K562 (cell line): ENCODE data around the gene FBXO46. TPM values are rescaled to one million over a fixed set of nuclear protein-coding genes. Genes with fewer than 3 reads are reported as not detected.

ENCODE experiments used
- ATAC-seq: fragments of 200-7000 bp; cut with Tn5 transposase; 3 replicates; pipeline ENCODE4 v1.9.1; 2020; ENCODE audit warnings: moderate library complexity
- BruUV-seq: library from RNA; stranded (reverse); fragments of 400-500 nt; replicated peaks from 2 replicates; lab custom pipeline; 2021; lab: Mats Ljungman, UMichigan
- CTCF ChIA-PET: fragments of 300-600 bp; formaldehyde crosslinking; extraction: SDS; loops from one replicate; lab custom pipeline; 2021; ENCODE audit warnings: low intra/inter-chr PET ratio; lab: Yijun Ruan, JAX
- POLR2A ChIA-PET: fragments of 300-600, 350-650 bp; sonication (Branson Sonifier 250); formaldehyde crosslinking; extraction: SDS; loops from one replicate; lab custom pipeline; 2021; ENCODE audit warnings: antibody characterized with exemption, inconsistent platforms; lab: Yijun Ruan, JAX
- DNase-seq, 4 experiments: peaks; one replicate each; pipeline versions ENCODE4 v3.0.0 to v3.0.0-alpha.2; 2011 to 2018; ENCODE audit warnings: low spot score in 3 of 4, mixed read lengths in 3 of 4; ENCODE audit errors: extremely low read depth in 1 of 4
- FAIRE-seq: peaks from 2 replicates; lab custom pipeline; 2011; peaks lifted over from hg19 to GRCh38; lab: Jason Lieb, UNC
- H2AFZ ChIP-seq: 2 replicates; pipeline ENCODE4 v1.6.0; 2011; ENCODE audit warnings: low read depth, low read length, control low read depth, inconsistent platforms
- H3K27ac ChIP-seq: fragments of 200-600 bp; 3 replicates; pipeline ENCODE4 v1.8.0; 2011; ENCODE audit warnings: low read depth, mild to moderate bottlenecking, control low read depth, inconsistent platforms, low read length, moderate library complexity, mixed read lengths; ENCODE audit errors: extremely low read depth
- H3K27me3 ChIP-seq, 2 experiments: fragments of 300-600 bp in 1 of 2; 2 replicates in 1 of 2; 3 replicates in 1 of 2; pipeline versions ENCODE4 v1.6.0 to v1.8.0; 2011; ENCODE audit warnings: inconsistent platforms in 2 of 2, low read length in 2 of 2, mild to moderate bottlenecking in 1 of 2, mixed read lengths in 1 of 2, moderate library complexity in 1 of 2; ENCODE audit not compliant: control insufficient read depth in 2 of 2, insufficient read depth in 2 of 2
- H3K36me3 ChIP-seq: fragments of 300-600 bp; 3 replicates; pipeline ENCODE4 v1.8.0; 2011; ENCODE audit warnings: mild to moderate bottlenecking, low read length, inconsistent platforms; ENCODE audit not compliant: control insufficient read depth, insufficient read depth
- H3K4me1 ChIP-seq, 2 experiments: fragments of 200-600 bp in 1 of 2; replicated peaks in 1 of 2; 2 replicates in 1 of 2; 3 replicates in 1 of 2; pipeline versions ENCODE4 v1.5.1 to v1.8.0; 2011; ENCODE audit warnings: inconsistent platforms in 2 of 2, low read length in 2 of 2, mild to moderate bottlenecking in 1 of 2, mixed read lengths in 1 of 2, moderate library complexity in 1 of 2; ENCODE audit not compliant: control insufficient read depth in 2 of 2, insufficient read depth in 2 of 2
- H3K4me2 ChIP-seq: 2 replicates; pipeline ENCODE4 v1.6.1; 2011; ENCODE audit warnings: low read length, control low read depth, inconsistent platforms, mixed read lengths; ENCODE audit not compliant: insufficient read depth
- H3K4me3 ChIP-seq: fragments of 200-600 bp; sonication (generic), shearing (Covaris generic); 2 replicates; pipeline ENCODE4 v1.5.1; 2016; ENCODE audit warnings: control low read depth, inconsistent platforms
- H3K79me2 ChIP-seq: fragments of 200-600 bp; 3 replicates; pipeline ENCODE4 v1.8.0; 2011; ENCODE audit warnings: low read length, inconsistent platforms; ENCODE audit not compliant: control insufficient read depth, insufficient read depth
- H3K9ac ChIP-seq, 2 experiments: 2 replicates each; pipeline versions ENCODE4 v1.6.0 to v1.6.1; 2011; ENCODE audit warnings: low read depth in 2 of 2, low read length in 2 of 2, control low read depth in 1 of 2, inconsistent platforms in 1 of 2, mild to moderate bottlenecking in 1 of 2, mixed read lengths in 1 of 2; ENCODE audit not compliant: insufficient read depth in 1 of 2
- H3K9me1 ChIP-seq: one replicate; pipeline ENCODE4 v1.6.0; 2011; ENCODE audit warnings: inconsistent platforms, mild to moderate bottlenecking, low read length, moderate library complexity; ENCODE audit not compliant: control insufficient read depth, insufficient read depth
- H3K9me3 ChIP-seq: replicated peaks from 2 replicates; pipeline ENCODE4 v1.5.1; 2011; ENCODE audit warnings: low read depth, low read length, inconsistent platforms; ENCODE audit not compliant: control insufficient read depth, insufficient read depth
- H4K20me1 ChIP-seq: replicated peaks from 2 replicates; pipeline ENCODE4 v1.6.1; 2011; ENCODE audit warnings: low read length, inconsistent platforms, mixed read lengths; ENCODE audit not compliant: control insufficient read depth, insufficient read depth
- HDAC1 ChIP-seq, 2 experiments: fragments of 450-650 bp; IDR thresholded peaks; 2 replicates each; pipeline ENCODE4 v1.6.1; 2016 to 2017; ENCODE audit warnings: inconsistent platforms in 1 of 2, mild to moderate bottlenecking in 1 of 2, moderate library complexity in 1 of 2
- JUND ChIP-seq, 2 experiments: IDR thresholded peaks; 2 replicates in 1 of 2; 3 replicates in 1 of 2; pipeline ENCODE4 v1.6.1; 2011; ENCODE audit warnings: borderline replicate concordance in 2 of 2, low read depth in 2 of 2, low read length in 2 of 2, improper control_type of control experiment in 1 of 2, missing biosample characterization in 1 of 2, missing genetic modification characterization in 1 of 2, missing genetic modification reagents in 1 of 2
- NR1H2 ChIP-seq: sonication (generic); formaldehyde crosslinking; IDR thresholded peaks from 2 replicates; pipeline ENCODE4 v1.4.0; 2020; ENCODE audit warnings: mild to moderate bottlenecking, missing genetic modification reagents
- PYGO2 ChIP-seq: fragments of 450-650 bp; IDR thresholded peaks from 2 replicates; pipeline ENCODE4 v1.6.1; 2016; ENCODE audit warnings: mild to moderate bottlenecking, missing genetic modification characterization, moderate library complexity, missing compliant biosample characterization
- THRAP3 ChIP-seq: fragments of 450-650 bp; IDR thresholded peaks from 2 replicates; pipeline ENCODE4 v1.6.1; 2016; ENCODE audit warnings: mild to moderate bottlenecking, inconsistent platforms, borderline replicate concordance
- U2AF1 ChIP-seq: fragments of 200-400 bp; formaldehyde crosslinking; optimal IDR thresholded peaks from 2 replicates; pipeline ENCODE3; 2017; ENCODE audit warnings: mild to moderate bottlenecking, low read depth, low read length, moderate library complexity
- ZNF507 ChIP-seq: conservative IDR thresholded peaks from 2 replicates; pipeline ENCODE4 v1.6.1; 2017; ENCODE audit warnings: missing genetic modification characterization, missing compliant biosample characterization
- ZNF830 ChIP-seq: fragments of 250-450 bp; sonication (Bioruptor Pico); IDR thresholded peaks from 2 replicates; pipeline ENCODE4 v1.5.0; 2021; ENCODE audit warnings: mild to moderate bottlenecking
- WGBS: fragments of 100-300 bp; shearing (Covaris generic); methylation state at CpG from one replicate; pipeline ENCODE4 v1.1.6; 2016; ENCODE audit warnings: low coverage, mixed read lengths; ENCODE audit not compliant: insufficient coverage; ENCODE audit errors: missing lambda C conversion rate; 5-methylcytosine and 5-hydroxymethylcytosine counted together
- in situ Hi-C: fragments of 300-500 bp; cut with MboI; formaldehyde crosslinking; loops from 4 replicates; pipeline ENCODE4 v1.15.0; 2018; ENCODE audit warnings: inconsistent platforms, mixed read lengths
- intact Hi-C: fragments of 100-400 bp; cut with micrococcal nuclease; formaldehyde crosslinking; loops from 2 replicates; pipeline ENCODE4 v1.14.2; 2022
- polyA plus RNA-seq, 8 experiments: library from polyadenylated mRNA; depleted of rRNA in 4 of 8; stranded (reverse) in 5 of 8; unstranded in 3 of 8; fragments of >200 nt; fragmentation: Nextera tagmentation in 2 of 8; fragmentation: Illumina TruSeq in 1 of 8; extraction: Ambion mirVana in 2 of 8; extraction: Trizol in 1 of 8; gene quantifications; 2 replicates each; pipeline versions ENCODE4 v1.2.1 to v1.2.3, GENCODE V29; 2011 to 2014; ENCODE audit warnings: inconsistent platforms in 1 of 8, missing spikeins in 1 of 8
- total RNA-seq, 7 experiments: library from RNA; depleted of rRNA in 6 of 7; stranded (reverse); fragments of >200 nt in 6 of 7; fragmentation: Illumina TruSeq in 2 of 7; extraction: Trizol in 2 of 7; gene quantifications; 2 replicates each; pipeline versions ENCODE4 v1.2.1 to v1.2.3, GENCODE V29; 2011 to 2021; ENCODE audit warnings: low replicate concordance in 1 of 7
- TF ChIP-seq, protein P1 (sequence below): IDR thresholded peaks from 2 replicates; pipeline ENCODE4 v1.6.1; 2016; ENCODE audit warnings: missing genetic modification characterization, missing compliant biosample characterization
- TF ChIP-seq, protein P2 (sequence below): fragments of 250-450 bp; sonication (Bioruptor Pico); IDR thresholded peaks from 2 replicates; pipeline ENCODE4 v1.4.0; 2020
- TF ChIP-seq, protein P3 (sequence below): fragments of 450-650 bp; formaldehyde crosslinking; IDR thresholded peaks from 2 replicates; pipeline ENCODE4 v1.4.0; 2020; ENCODE audit warnings: mild to moderate bottlenecking

FBXO46 gene
- total and polyA plus RNA-seq, 9 of the 15 experiments (the other 6 are each of a cell fraction or from before 2014, with no cell fraction given), result 1.5 to 36.1 (median 7.3) TPM

DNA sequence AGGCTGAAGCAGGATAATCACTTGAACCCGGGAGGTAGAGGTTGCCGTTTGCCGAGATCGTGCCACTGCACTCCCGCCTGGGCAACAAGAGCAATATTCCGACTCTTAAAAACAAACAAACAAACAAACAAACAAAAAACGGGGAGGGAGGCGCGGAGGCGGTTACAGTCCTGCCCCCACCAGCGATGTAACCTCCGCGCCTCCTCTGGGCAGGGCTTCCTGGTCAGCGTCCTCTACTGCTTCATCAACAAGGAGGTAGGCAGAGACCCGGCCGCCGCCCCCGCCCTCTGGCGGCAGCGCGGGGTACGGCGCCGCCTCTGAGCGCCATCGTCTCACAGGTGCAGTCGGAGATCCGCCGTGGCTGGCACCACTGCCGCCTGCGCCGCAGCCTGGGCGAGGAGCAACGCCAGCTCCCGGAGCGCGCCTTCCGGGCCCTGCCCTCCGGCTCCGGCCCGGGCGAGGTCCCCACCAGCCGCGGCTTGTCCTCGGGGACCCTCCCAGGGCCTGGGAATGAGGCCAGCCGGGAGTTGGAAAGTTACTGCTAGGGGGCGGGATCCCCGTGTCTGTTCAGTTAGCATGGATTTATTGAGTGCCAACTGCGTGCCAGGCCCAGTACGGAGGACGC lies 49.2 kb downstream of the FBXO46 start:
- Histone ChIP-seq H3K4me3 (peak overlapping the region; percentile 20), H3K79me2 (no peaks in the 10 kb centered on the region), H3K4me2 (peak overlapping the region; percentile 55), H3K9me1 (peaks cover 4% of the 10 kb centered on the region), H3K9me3 (no peaks in the 10 kb centered on the region), H3K27me3 (no peaks in the 10 kb centered on the region), H2AFZ (peak overlapping the region; percentile 57), H4K20me1 (0 out of 2 replicates have a peak, but pooled peaks cover 4% of the 10 kb centered on the region), H3K27ac (peak overlapping the region; percentile 32; the same call in 1 of the 3 replicates), H3K4me1 (peaks cover 3 to 24% of the 10 kb centered on the region in 2 experiments; a peak in 2 of 5 replicates), H3K36me3 (peaks cover 58% of the 10 kb centered on the region; the same call in 2 of the 3 replicates), H3K9ac (peak overlapping the region; percentile 26 to 84; a peak in 3 of 4 replicates)
- no TSS peak for BruUV-seq
- peak; percentile 94 for ATAC-seq
- intact Hi-C loops, result loop anchor here (2.0 kb wide), 2 partner anchors 39 to 91 kb away; no protein-coding TSS in a partner anchor
- ChIA-PET POLR2A (interaction anchor here (1.1 to 2.7 kb wide), 5 partner anchors 11 to 65 kb away, joined by 3 to 10 read pairs (median 6); partner anchors contain the start of genes QPCTL and SNRPD2), CTCF (interaction anchor here (0.7 to 1.3 kb wide), 2 partner anchors 12 to 13 kb away, joined by 3 read pairs; partner anchors contain the start of gene GIPR)
- FAIRE-seq, result peak; percentile 83
- DNase-seq, result peak; percentile 78 to 89 (median 83)
- in situ Hi-C loops, result loop anchor here (5.0 kb wide), 1 partner anchor 84 kb away; no protein-coding TSS in a partner anchor
- WGBS, result 7% methylated on average over 50 of the region's 51 CpGs
- TF ChIP-seq HDAC1 (IDR thresholded peaks at IDR 0.05) (0 out of 4 replicates have a peak, but pooled peaks of 1 of the 2 experiments have one; percentile 24), THRAP3 (peak; percentile 36; the same call in 1 of the 2 replicates), U2AF1 (no peak), NR1H2 (CRISPR knock-in tag) (no peak), PYGO2 (tag) (no peak), ZNF507 (tag) (no peak), ZNF830 (CRISPR knock-in tag) (no peak), JUND (IDR thresholded peaks at IDR 0.05; ENCODE audit: borderline replicate concordance, low read depth, low read length) (peak; percentile 49; the same call in 1 of the 2 replicates), JUND (tag; IDR thresholded peaks at IDR 0.05; ENCODE audit: borderline replicate concordance, low read depth, low read length) (no peak; the same call in 2 of the 3 replicates)
- TF ChIP-seq, protein P1, sequence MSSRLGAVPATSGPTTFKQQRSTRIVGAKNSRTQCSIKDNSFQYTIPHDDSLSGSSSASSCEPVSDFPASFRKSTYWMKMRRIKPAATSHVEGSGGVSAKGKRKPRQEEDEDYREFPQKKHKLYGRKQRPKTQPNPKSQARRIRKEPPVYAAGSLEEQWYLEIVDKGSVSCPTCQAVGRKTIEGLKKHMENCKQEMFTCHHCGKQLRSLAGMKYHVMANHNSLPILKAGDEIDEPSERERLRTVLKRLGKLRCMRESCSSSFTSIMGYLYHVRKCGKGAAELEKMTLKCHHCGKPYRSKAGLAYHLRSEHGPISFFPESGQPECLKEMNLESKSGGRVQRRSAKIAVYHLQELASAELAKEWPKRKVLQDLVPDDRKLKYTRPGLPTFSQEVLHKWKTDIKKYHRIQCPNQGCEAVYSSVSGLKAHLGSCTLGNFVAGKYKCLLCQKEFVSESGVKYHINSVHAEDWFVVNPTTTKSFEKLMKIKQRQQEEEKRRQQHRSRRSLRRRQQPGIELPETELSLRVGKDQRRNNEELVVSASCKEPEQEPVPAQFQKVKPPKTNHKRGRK (tag), result no peak
- TF ChIP-seq, protein P2, sequence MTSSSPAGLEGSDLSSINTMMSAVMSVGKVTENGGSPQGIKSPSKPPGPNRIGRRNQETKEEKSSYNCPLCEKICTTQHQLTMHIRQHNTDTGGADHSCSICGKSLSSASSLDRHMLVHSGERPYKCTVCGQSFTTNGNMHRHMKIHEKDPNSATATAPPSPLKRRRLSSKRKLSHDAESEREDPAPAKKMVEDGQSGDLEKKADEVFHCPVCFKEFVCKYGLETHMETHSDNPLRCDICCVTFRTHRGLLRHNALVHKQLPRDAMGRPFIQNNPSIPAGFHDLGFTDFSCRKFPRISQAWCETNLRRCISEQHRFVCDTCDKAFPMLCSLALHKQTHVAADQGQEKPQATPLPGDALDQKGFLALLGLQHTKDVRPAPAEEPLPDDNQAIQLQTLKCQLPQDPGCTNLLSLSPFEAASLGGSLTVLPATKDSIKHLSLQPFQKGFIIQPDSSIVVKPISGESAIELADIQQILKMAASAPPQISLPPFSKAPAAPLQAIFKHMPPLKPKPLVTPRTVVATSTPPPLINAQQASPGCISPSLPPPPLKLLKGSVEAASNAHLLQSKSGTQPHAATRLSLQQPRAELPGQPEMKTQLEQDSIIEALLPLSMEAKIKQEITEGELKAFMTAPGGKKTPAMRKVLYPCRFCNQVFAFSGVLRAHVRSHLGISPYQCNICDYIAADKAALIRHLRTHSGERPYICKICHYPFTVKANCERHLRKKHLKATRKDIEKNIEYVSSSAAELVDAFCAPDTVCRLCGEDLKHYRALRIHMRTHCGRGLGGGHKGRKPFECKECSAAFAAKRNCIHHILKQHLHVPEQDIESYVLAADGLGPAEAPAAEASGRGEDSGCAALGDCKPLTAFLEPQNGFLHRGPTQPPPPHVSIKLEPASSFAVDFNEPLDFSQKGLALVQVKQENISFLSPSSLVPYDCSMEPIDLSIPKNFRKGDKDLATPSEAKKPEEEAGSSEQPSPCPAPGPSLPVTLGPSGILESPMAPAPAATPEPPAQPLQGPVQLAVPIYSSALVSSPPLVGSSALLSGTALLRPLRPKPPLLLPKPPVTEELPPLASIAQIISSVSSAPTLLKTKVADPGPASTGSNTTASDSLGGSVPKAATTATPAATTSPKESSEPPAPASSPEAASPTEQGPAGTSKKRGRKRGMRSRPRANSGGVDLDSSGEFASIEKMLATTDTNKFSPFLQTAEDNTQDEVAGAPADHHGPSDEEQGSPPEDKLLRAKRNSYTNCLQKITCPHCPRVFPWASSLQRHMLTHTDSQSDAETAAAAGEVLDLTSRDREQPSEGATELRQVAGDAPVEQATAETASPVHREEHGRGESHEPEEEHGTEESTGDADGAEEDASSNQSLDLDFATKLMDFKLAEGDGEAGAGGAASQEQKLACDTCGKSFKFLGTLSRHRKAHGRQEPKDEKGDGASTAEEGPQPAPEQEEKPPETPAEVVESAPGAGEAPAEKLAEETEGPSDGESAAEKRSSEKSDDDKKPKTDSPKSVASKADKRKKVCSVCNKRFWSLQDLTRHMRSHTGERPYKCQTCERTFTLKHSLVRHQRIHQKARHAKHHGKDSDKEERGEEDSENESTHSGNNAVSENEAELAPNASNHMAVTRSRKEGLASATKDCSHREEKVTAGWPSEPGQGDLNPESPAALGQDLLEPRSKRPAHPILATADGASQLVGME (CRISPR knock-in tag), result 0 out of 2 replicates have a peak, but pooled peaks have one; percentile 23
- TF ChIP-seq, protein P3, sequence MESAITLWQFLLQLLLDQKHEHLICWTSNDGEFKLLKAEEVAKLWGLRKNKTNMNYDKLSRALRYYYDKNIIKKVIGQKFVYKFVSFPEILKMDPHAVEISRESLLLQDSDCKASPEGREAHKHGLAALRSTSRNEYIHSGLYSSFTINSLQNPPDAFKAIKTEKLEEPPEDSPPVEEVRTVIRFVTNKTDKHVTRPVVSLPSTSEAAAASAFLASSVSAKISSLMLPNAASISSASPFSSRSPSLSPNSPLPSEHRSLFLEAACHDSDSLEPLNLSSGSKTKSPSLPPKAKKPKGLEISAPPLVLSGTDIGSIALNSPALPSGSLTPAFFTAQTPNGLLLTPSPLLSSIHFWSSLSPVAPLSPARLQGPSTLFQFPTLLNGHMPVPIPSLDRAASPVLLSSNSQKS (CRISPR knock-in tag), result no peak
